LNCaP clone FGC (cell line): Measurements from ENCODE around the gene AACS.
A peak's percentile ranks its signal among the peaks of the same experiment; 100 is the strongest.

Experiments used
- DNase-seq: peaks from one replicate; pipeline ENCODE4 v3.0.0-alpha.2; 2011; ENCODE audit warnings: low read depth
- H3K4me3 ChIP-seq: 2 replicates; pipeline ENCODE4 v1.5.1; 2011; ENCODE audit warnings: mild to moderate bottlenecking, low read depth, low read length, control low read depth
- CTCF ChIP-seq: IDR thresholded peaks from 2 replicates; pipeline ENCODE4 v1.5.1; 2012; ENCODE audit warnings: mild to moderate bottlenecking; ENCODE audit not compliant: control insufficient read depth, insufficient read depth; ENCODE audit errors: extremely low read depth

AACS gene

GRCh38 chr12:125065021-125065918 lies at the start of gene AACS:
Gene AACS, plus strand, starts transcription at chr12:125065435. Its CDS starts 150 bp downstream, at chr12:125065585.
- H3K4me3 ChIP-seq: peak within 1 kb of the TSS; percentile 91
- TF ChIP-seq CTCF: 0 out of 2 replicates have a peak, but pooled peaks have one; percentile 21
- peak; percentile 41 for DNase-seq

GRCh38 chr12:125015680-125016310 lies 49.4 kb upstream of the AACS start:
- DNase-seq: no peak
- TF ChIP-seq CTCF: no peak
- no peak overlapping the region for H3K4me3 ChIP-seq

GRCh38 chr12:125017801-125018200 lies 47.4 kb upstream of the AACS start:
- no peak for TF ChIP-seq CTCF
- no peak for DNase-seq
- no peak overlapping the region for H3K4me3 ChIP-seq

- H3K4me3 ChIP-seq: no peak overlapping the region
- TF ChIP-seq CTCF: no peak
- no peak for DNase-seq
Observed at GRCh38 chr12:125018356-125018755, 46.9 kb upstream of the AACS start.

- H3K4me3 ChIP-seq: no peak overlapping the region
- DNase-seq: no peak
Observed at GRCh38 chr12:125021096-125021495, 44.1 kb upstream of the AACS start.

GRCh38 chr12:125021771-125022170 lies 43.5 kb upstream of the AACS start:
- DNase-seq: no peak
- H3K4me3 ChIP-seq: no peak overlapping the region
- no peak for TF ChIP-seq CTCF

More at GRCh38 chr12:125021096-125021495, 44.1 kb upstream of the AACS start:
- no peak for TF ChIP-seq CTCF
